Measurements from ENCODE around the gene PHOSPHO2.

PHOSPHO2 gene

GRCh38 chr2:169662744-169663143 lies 31.5 kb upstream of the PHOSPHO2 start (continued):
- no peak for TF ChIP-seq ZNF561 (tag by site-specific recombination; IDR thresholded peaks at IDR 0.05; ENCODE audit: borderline replicate concordance)
- TF ChIP-seq ZNF423 (tag by site-specific recombination; IDR thresholded peaks at IDR 0.05) = no peak
- TF ChIP-seq ZNF24 (tag by site-specific recombination; IDR thresholded peaks at IDR 0.05) = no peak
- TF ChIP-seq ZNF280D (tag by site-specific recombination; IDR thresholded peaks at IDR 0.05) = no peak
- no peak for TF ChIP-seq ZNF362 (tag by site-specific recombination; IDR thresholded peaks at IDR 0.05)
- TF ChIP-seq ZNF391 (tag by site-specific recombination; IDR thresholded peaks at IDR 0.05; ENCODE audit: borderline replicate concordance, low read depth) = no peak
- TF ChIP-seq SCRT2 (tag by site-specific recombination; IDR thresholded peaks at IDR 0.05) = no peak

GRCh38 chr2:169663247-169663646 lies 31.0 kb upstream of the PHOSPHO2 start:
- Histone ChIP-seq H3K9me3 (ENCODE audit: control insufficient read depth, insufficient read depth, low read depth, low read length) (no peaks in the 10 kb centered on the region), H3K4me3 (ENCODE audit: low read depth, low read length) (no peak overlapping the region), H3K27ac (ENCODE audit: extremely low read depth, low read depth, low read length) (no peak overlapping the region), H3K36me3 (ENCODE audit: control insufficient read depth in 2 of 2, insufficient read depth in 1 of 2, low read length in 2 of 2) (no peaks in the 10 kb centered on the region), H3K4me1 (ENCODE audit: control insufficient read depth, insufficient read depth, low read length) (no peaks in the 10 kb centered on the region)
- TF ChIP-seq ZXDB (tag by site-specific recombination; IDR thresholded peaks at IDR 0.05) (no peak), SALL2 (tag by site-specific recombination; IDR thresholded peaks at IDR 0.05; ENCODE audit: borderline replicate concordance) (no peak), PATZ1 (tag by site-specific recombination; IDR thresholded peaks at IDR 0.05) (no peak), ZBTB20 (tag by site-specific recombination; IDR thresholded peaks at IDR 0.05) (no peak), ZNF571 (tag by site-specific recombination; IDR thresholded peaks at IDR 0.05) (no peak), ZNF704 (tag by site-specific recombination; IDR thresholded peaks at IDR 0.05) (no peak)
- ChIA-PET POLR2A (no interaction called here), CTCF (interaction anchor here (0.6 kb wide), 1 partner anchor 211 kb away, joined by 3 read pairs; no protein-coding TSS in a partner anchor)

- no peaks in the 10 kb centered on the region for H3K36me3 ChIP-seq (ENCODE audit: control insufficient read depth in 2 of 2, insufficient read depth in 1 of 2, low read length in 2 of 2)
- no peak overlapping the region for H3K4me3 ChIP-seq (ENCODE audit: low read depth, low read length)
- POLR2A ChIA-PET = no interaction called here
- no peaks in the 10 kb centered on the region for H3K9me3 ChIP-seq (ENCODE audit: control insufficient read depth, insufficient read depth, low read depth, low read length)
- TF ChIP-seq PBX3 (CRISPR knock-in tag; IDR thresholded peaks at IDR 0.05) (no peak), SETDB1 (IDR thresholded peaks at IDR 0.05; ENCODE audit: insufficient read length, low read length) (no peak), ZSCAN16 (tag by site-specific recombination; IDR thresholded peaks at IDR 0.05) (no peak), SCRT1 (tag by site-specific recombination; IDR thresholded peaks at IDR 0.05; ENCODE audit: borderline replicate concordance) (no peak), ZNF677 (tag by site-specific recombination; IDR thresholded peaks at IDR 0.05) (no peak), ZBTB8A (tag by site-specific recombination; IDR thresholded peaks at IDR 0.05) (no peak)
- CTCF ChIA-PET = interaction anchor here (0.6 to 1.0 kb wide), 3 partner anchors 10 to 222 kb away, joined by 3 read pairs; no protein-coding TSS in a partner anchor
- H3K27ac ChIP-seq (ENCODE audit: extremely low read depth, low read depth, low read length) = no peak overlapping the region
- no peaks in the 10 kb centered on the region for H3K4me1 ChIP-seq (ENCODE audit: control insufficient read depth, insufficient read depth, low read length)
Observed at GRCh38 chr2:169664600-169664977, 29.7 kb upstream of the PHOSPHO2 start.

Measured in HEK293 (cell line).